ENCODE results near the gene IGDCC3.

IGDCC3 gene

DNA sequence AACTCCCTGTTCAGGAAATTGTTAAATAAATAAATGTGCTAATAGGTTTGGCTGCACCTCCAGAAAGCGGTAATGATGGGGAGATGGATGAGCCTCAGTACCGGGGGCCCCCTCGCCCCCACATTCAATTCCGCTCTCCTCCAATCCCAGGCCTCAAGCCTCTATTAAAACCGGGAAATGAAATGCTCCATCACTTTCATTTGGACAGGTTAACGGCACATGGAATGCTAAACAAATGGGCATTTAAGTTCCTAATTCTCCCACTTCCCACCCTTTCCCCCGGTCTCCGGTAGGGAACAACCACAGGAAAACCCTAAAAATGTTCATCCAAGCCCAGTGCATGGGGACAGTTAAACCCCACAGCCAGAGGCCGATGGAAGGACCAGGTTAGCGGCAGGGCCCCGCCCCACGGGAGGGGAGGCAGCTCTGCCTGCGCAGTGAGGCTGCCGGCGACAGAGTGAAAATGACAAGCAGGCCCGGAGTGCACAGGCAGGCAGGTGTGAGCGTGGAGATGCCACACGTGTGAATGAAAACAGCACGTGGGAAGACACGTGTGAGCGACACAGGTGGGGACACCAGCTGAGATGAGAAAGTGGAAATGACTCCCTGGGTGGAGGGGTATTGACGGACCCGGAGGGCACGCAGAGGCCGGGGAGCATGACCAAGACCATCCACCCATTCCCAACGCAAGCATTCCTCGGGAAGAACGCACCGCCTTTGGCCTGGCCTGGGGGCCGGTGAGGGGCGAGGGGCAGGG lies 45.2 kb downstream of the IGDCC3 start:
- 89% methylated on average over 31 of the region's 31 CpGs for WGBS

DNA sequence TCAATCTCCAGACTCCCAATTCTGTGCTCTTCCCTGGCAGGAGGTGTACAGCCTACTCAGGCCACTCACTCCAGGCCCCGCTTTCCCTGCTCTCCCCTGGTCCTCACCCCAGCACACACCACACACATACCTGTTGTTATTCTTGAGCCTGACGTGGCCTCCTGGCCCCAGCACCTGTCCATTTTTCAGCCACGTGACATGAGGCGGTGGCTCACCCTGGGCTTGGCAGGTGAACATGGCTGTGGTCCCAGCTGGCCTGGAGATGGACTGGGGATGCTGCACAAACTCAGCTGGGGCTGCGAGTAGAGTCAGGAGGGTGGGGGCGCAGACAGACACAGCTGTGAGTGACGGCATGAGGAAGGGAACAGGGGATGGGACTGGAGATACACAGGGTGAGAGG lies 46.0 kb downstream of the IGDCC3 start:
- Histone ChIP-seq H3K18ac (ENCODE audit: low read depth in 1 of 2, low read length in 2 of 2) (no peak overlapping the region), H3K4ac (ENCODE audit: low read depth in 1 of 2, low read length in 2 of 2) (no peak overlapping the region), H2AFZ (ENCODE audit: low read depth, low read length) (no peak overlapping the region), H3K79me1 (replicated peaks; ENCODE audit: low read length, poor library complexity, severe bottlenecking) (no peaks in the 10 kb centered on the region), H3K9ac (ENCODE audit: low read length) (no peak overlapping the region), H2BK15ac (ENCODE audit: low read depth, poor library complexity, severe bottlenecking) (peak overlapping the region; percentile 45), H3K4me2 (ENCODE audit: low read length, poor library complexity, severe bottlenecking) (no peak overlapping the region), H2AK5ac (ENCODE audit: low read length, severe bottlenecking) (no peak overlapping the region), H3K23ac (ENCODE audit: low read length in 2 of 2) (no peak overlapping the region), H2BK12ac (ENCODE audit: low read length in 2 of 2) (no peak overlapping the region), H2BK120ac (ENCODE audit: low read depth, low read length) (no peak overlapping the region), H3K4me1 (ENCODE audit: control insufficient read depth, insufficient read depth, low read depth, low read length) (peaks cover 17% of the 10 kb centered on the region), H3K36me3 (ENCODE audit: control insufficient read depth in 1 of 2, insufficient read depth in 2 of 2, low read depth in 1 of 2, low read length in 2 of 2) (peaks cover 0 to 7% of the 10 kb centered on the region in 2 experiments), H4K8ac (ENCODE audit: low read length) (no peak overlapping the region), H3K14ac (ENCODE audit: low read length in 2 of 2) (no peak overlapping the region), H2BK5ac (ENCODE audit: low read depth, low read length, poor library complexity, severe bottlenecking) (no peak overlapping the region), H3K27ac (ENCODE audit: low read length, poor library complexity, severe bottlenecking) (no peak overlapping the region), H3K27me3 (ENCODE audit: control insufficient read depth in 1 of 2, insufficient read depth in 1 of 2, low read length in 2 of 2) (peaks cover 29 to 72% of the 10 kb centered on the region in 2 experiments), H3K9me3 (ENCODE audit: control insufficient read depth, low read length) (no peaks in the 10 kb centered on the region), H3K4me3 (ENCODE audit: insufficient read depth in 1 of 2, low read depth in 1 of 2, low read length in 2 of 2) (peak overlapping the region in 1 of 2 experiments; percentile 11), H4K91ac (ENCODE audit: low read length) (peak overlapping the region; percentile 29)
- DNase-seq = no peak
- WGBS = 98% methylated on average over 6 of the region's 7 CpGs

More for the DNA sequence above, 45.2 kb downstream of the IGDCC3 start:
- Histone ChIP-seq H3K4ac (ENCODE audit: low read depth in 1 of 2, low read length in 2 of 2) (no peak overlapping the region), H3K18ac (ENCODE audit: low read depth in 1 of 2, low read length in 2 of 2) (no peak overlapping the region), H2BK15ac (ENCODE audit: low read depth, poor library complexity, severe bottlenecking) (no peak overlapping the region), H2BK12ac (ENCODE audit: low read length in 2 of 2) (no peak overlapping the region), H3K4me1 (ENCODE audit: control insufficient read depth, insufficient read depth, low read depth, low read length) (peaks cover 17% of the 10 kb centered on the region), H3K23ac (ENCODE audit: low read length in 2 of 2) (no peak overlapping the region), H3K27ac (ENCODE audit: low read length, poor library complexity, severe bottlenecking) (no peak overlapping the region), H3K4me3 (ENCODE audit: insufficient read depth in 1 of 2, low read depth in 1 of 2, low read length in 2 of 2) (no peak overlapping the region), H4K91ac (ENCODE audit: low read length) (no peak overlapping the region), H3K14ac (ENCODE audit: low read length in 2 of 2) (no peak overlapping the region), H2AK5ac (ENCODE audit: low read length, severe bottlenecking) (no peak overlapping the region), H3K9me3 (ENCODE audit: control insufficient read depth, low read length) (no peaks in the 10 kb centered on the region), H2BK120ac (ENCODE audit: low read depth, low read length) (no peak overlapping the region), H3K79me1 (replicated peaks; ENCODE audit: low read length, poor library complexity, severe bottlenecking) (no peaks in the 10 kb centered on the region), H4K8ac (ENCODE audit: low read length) (no peak overlapping the region), H3K9ac (ENCODE audit: low read length) (no peak overlapping the region), H2BK5ac (ENCODE audit: low read depth, low read length, poor library complexity, severe bottlenecking) (no peak overlapping the region), H3K27me3 (ENCODE audit: control insufficient read depth in 1 of 2, insufficient read depth in 1 of 2, low read length in 2 of 2) (peaks cover 37 to 79% of the 10 kb centered on the region in 2 experiments), H2AFZ (ENCODE audit: low read depth, low read length) (no peak overlapping the region), H3K4me2 (ENCODE audit: low read length, poor library complexity, severe bottlenecking) (no peak overlapping the region), H3K36me3 (ENCODE audit: control insufficient read depth in 1 of 2, insufficient read depth in 2 of 2, low read depth in 1 of 2, low read length in 2 of 2) (peaks cover 0 to 7% of the 10 kb centered on the region in 2 experiments)
- no peak for DNase-seq

DNA sequence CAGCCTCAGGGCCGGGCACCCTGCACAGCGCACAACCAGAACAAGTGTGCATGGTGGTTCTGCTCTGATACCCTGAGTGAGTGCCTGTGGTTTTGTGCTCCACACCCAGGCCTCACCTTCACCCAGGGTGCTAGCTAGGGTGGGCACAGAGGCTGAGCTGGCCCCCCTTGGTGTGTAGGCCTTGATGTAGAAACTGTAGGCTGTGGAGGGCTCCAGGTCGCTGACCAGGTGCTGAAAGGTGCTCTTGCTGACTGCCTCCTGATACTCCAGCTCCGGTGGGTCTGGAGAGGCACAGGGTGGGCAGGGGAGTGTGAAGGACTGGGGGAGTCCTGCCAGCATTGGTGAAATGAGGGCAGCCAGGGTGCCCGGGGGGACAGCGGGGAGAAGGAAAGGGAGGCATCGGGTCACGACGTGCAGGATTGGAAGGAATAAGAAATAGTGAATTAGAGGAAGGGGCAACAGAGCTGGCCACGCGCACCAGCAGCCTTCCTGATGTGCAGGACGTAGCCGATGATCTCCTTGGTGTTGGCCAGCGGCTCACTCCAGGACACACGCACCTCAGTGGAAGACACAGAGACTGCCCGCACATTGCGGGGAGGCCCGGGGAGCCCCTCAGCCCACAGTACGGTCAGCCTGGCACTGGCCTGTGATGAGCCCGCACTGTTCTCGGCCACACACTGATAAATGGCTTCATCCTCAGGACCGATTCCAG lies 46.7 kb downstream of the IGDCC3 start:
- no peak overlapping the region for H3K9ac ChIP-seq (ENCODE audit: low read length)
- H3K18ac ChIP-seq (ENCODE audit: low read depth in 1 of 2, low read length in 2 of 2) = no peak overlapping the region
- H3K79me1 ChIP-seq (replicated peaks; ENCODE audit: low read length, poor library complexity, severe bottlenecking) = no peaks in the 10 kb centered on the region
- WGBS = 95% methylated on average over 22 of the region's 22 CpGs
- no peak overlapping the region for H2BK5ac ChIP-seq (ENCODE audit: low read depth, low read length, poor library complexity, severe bottlenecking)
- no peak overlapping the region for H2BK12ac ChIP-seq (ENCODE audit: low read length in 2 of 2)
- no peak overlapping the region for H2AK5ac ChIP-seq (ENCODE audit: low read length, severe bottlenecking)
- no peak overlapping the region for H2AFZ ChIP-seq (ENCODE audit: low read depth, low read length)
- H4K8ac ChIP-seq (ENCODE audit: low read length) = no peak overlapping the region
- no peak overlapping the region for H3K27ac ChIP-seq (ENCODE audit: low read length, poor library complexity, severe bottlenecking)
- peaks cover 17% of the 10 kb centered on the region for H3K4me1 ChIP-seq (ENCODE audit: control insufficient read depth, insufficient read depth, low read depth, low read length)
- H4K91ac ChIP-seq (ENCODE audit: low read length) = no peak overlapping the region
- H3K4me2 ChIP-seq (ENCODE audit: low read length, poor library complexity, severe bottlenecking) = no peak overlapping the region
- peaks cover 22 to 67% of the 10 kb centered on the region in 2 experiments for H3K27me3 ChIP-seq (ENCODE audit: control insufficient read depth in 1 of 2, insufficient read depth in 1 of 2, low read length in 2 of 2)
- no peak overlapping the region for H2BK15ac ChIP-seq (ENCODE audit: low read depth, poor library complexity, severe bottlenecking)
- no peak overlapping the region for H3K23ac ChIP-seq (ENCODE audit: low read length in 2 of 2)
- no peak overlapping the region for H3K4me3 ChIP-seq (ENCODE audit: insufficient read depth in 1 of 2, low read depth in 1 of 2, low read length in 2 of 2)
- no peak overlapping the region for H3K4ac ChIP-seq (ENCODE audit: low read depth in 1 of 2, low read length in 2 of 2)
- no peak overlapping the region for H2BK120ac ChIP-seq (ENCODE audit: low read depth, low read length)
- DNase-seq = no peak
- no peaks in the 10 kb centered on the region for H3K9me3 ChIP-seq (ENCODE audit: control insufficient read depth, low read length)
- peaks cover 0 to 7% of the 10 kb centered on the region in 2 experiments for H3K36me3 ChIP-seq (ENCODE audit: control insufficient read depth in 1 of 2, insufficient read depth in 2 of 2, low read depth in 1 of 2, low read length in 2 of 2)
- H3K14ac ChIP-seq (ENCODE audit: low read length in 2 of 2) = no peak overlapping the region

DNA sequence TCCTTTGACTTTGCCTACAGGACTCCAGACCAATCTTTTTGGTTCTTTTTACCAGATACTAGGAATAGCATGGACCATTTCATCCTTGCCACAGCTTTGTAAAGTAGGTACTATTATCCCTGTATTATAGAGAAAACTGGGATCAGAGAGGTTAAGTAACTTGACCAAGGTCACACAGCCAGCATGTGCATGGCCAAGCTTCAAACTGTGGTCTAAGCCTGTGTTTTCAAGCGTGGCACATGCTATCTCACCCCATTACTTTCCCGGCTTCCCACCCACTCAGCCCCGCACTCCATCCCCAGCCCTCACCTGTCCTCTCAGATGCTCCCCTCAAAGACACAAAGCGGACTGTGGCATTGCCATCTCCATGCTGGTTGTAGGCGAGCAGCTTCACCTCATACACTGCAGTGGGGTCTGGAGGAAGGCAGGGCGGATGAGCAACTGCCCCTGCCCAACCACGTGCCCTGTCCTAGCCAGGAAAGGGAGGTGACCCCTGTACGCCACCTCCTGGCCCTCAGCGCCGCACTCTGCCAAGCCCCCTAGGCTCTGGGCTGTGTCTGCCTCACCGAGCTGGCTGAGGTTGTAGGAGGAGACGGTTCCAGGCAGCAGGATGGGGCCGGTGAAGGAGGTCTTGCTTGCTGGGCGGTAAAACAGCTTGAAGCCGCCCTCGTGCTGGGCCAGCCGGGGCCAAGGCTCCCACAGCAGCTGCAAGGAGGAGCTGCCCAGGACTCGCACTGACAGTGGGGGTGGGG lies 47.6 kb downstream of the IGDCC3 start:
- DNase-seq = no peak
- Histone ChIP-seq H3K9me3 (ENCODE audit: control insufficient read depth, low read length) (no peaks in the 10 kb centered on the region), H2BK5ac (ENCODE audit: low read depth, low read length, poor library complexity, severe bottlenecking) (no peak overlapping the region), H3K9ac (ENCODE audit: low read length) (no peak overlapping the region), H3K14ac (ENCODE audit: low read length in 2 of 2) (peak overlapping the region in 1 of 2 experiments; percentile 13), H2AFZ (ENCODE audit: low read depth, low read length) (no peak overlapping the region), H3K23ac (ENCODE audit: low read length in 2 of 2) (no peak overlapping the region), H3K79me1 (replicated peaks; ENCODE audit: low read length, poor library complexity, severe bottlenecking) (no peaks in the 10 kb centered on the region), H3K4me2 (ENCODE audit: low read length, poor library complexity, severe bottlenecking) (no peak overlapping the region), H3K27me3 (ENCODE audit: control insufficient read depth in 1 of 2, insufficient read depth in 1 of 2, low read length in 2 of 2) (peaks cover 13 to 58% of the 10 kb centered on the region in 2 experiments), H3K27ac (ENCODE audit: low read length, poor library complexity, severe bottlenecking) (no peak overlapping the region), H2AK5ac (ENCODE audit: low read length, severe bottlenecking) (no peak overlapping the region), H2BK120ac (ENCODE audit: low read depth, low read length) (no peak overlapping the region), H4K8ac (ENCODE audit: low read length) (no peak overlapping the region), H2BK15ac (ENCODE audit: low read depth, poor library complexity, severe bottlenecking) (no peak overlapping the region), H3K4me3 (ENCODE audit: insufficient read depth in 1 of 2, low read depth in 1 of 2, low read length in 2 of 2) (no peak overlapping the region), H3K36me3 (ENCODE audit: control insufficient read depth in 1 of 2, insufficient read depth in 2 of 2, low read depth in 1 of 2, low read length in 2 of 2) (peaks cover 0 to 7% of the 10 kb centered on the region in 2 experiments), H3K4me1 (ENCODE audit: control insufficient read depth, insufficient read depth, low read depth, low read length) (peaks cover 16% of the 10 kb centered on the region), H3K18ac (ENCODE audit: low read depth in 1 of 2, low read length in 2 of 2) (no peak overlapping the region), H2BK12ac (ENCODE audit: low read length in 2 of 2) (no peak overlapping the region), H3K4ac (ENCODE audit: low read depth in 1 of 2, low read length in 2 of 2) (no peak overlapping the region), H4K91ac (ENCODE audit: low read length) (peak overlapping the region; percentile 43)
- 94% methylated on average over 13 of the region's 18 CpGs for WGBS

Measured in mesenchymal stem cell (in vitro differentiated cells and primary cell).